AG08396 (cell line): ENCODE measurements around the gene ABHD16A.

ENCODE experiments used
- DNase-seq: peaks from one replicate; pipeline ENCODE4 v3.0.0; 2012; ENCODE audit warnings: low spot score, mixed read lengths

Gene ABHD16A

GRCh38 chr6:31689249-31690110 lies 13.6 kb downstream of the ABHD16A start:
- DNase-seq = no peak

GRCh38 chr6:31687860-31688693 lies 15.0 kb downstream of the ABHD16A start:
- DNase-seq = no peak

- no peak for DNase-seq
Measured at GRCh38 chr6:31687321-31687720, 15.8 kb downstream of the ABHD16A start.

- no peak for DNase-seq
Measured at GRCh38 chr6:31686483-31686882, 16.6 kb downstream of the ABHD16A start.

- no peak for DNase-seq
Measured at GRCh38 chr6:31683591-31683990, 19.5 kb downstream of the ABHD16A start.

GRCh38 chr6:31681135-31681671 lies 21.9 kb downstream of the ABHD16A start:
- DNase-seq = peak; percentile 57

GRCh38 chr6:31680226-31681134 lies 22.6 kb downstream of the ABHD16A start, which contains the start of gene LY6G5C:
Gene LY6G5C, minus strand, starts transcription at chr6:31681067. Its CDS starts 694 bp downstream, at chr6:31680373.
- peak; percentile 90 for DNase-seq

- DNase-seq = no peak
Measured at GRCh38 chr6:31677955-31678354, 25.2 kb downstream of the ABHD16A start.

- no peak for DNase-seq
Measured at GRCh38 chr6:31676904-31677303, 26.2 kb downstream of the ABHD16A start.

- no peak for DNase-seq
Measured at GRCh38 chr6:31676322-31676903, 26.7 kb downstream of the ABHD16A start.

- no peak for DNase-seq
Measured at GRCh38 chr6:31669676-31670075, 33.4 kb downstream of the ABHD16A start, which contains the start of gene LY6G5B. Gene LY6G5B, plus strand, starts transcription at chr6:31669976. Its CDS starts 975 bp downstream, at chr6:31670951.

- no peak for DNase-seq
Measured at GRCh38 chr6:31666337-31666965, 36.7 kb downstream of the ABHD16A start.

GRCh38 chr6:31665501-31666336 lies 37.4 kb downstream of the ABHD16A start, which contains the start of gene CSNK2B:
Gene CSNK2B, plus strand, starts transcription at chr6:31666080. Its CDS starts 752 bp downstream, at chr6:31666832.
- peak; percentile 95 for DNase-seq

- peak; percentile 84 for DNase-seq
Measured at GRCh38 chr6:31664790-31665500, 38.2 kb downstream of the ABHD16A start, which contains the start of gene GPANK1. Gene GPANK1, minus strand, starts transcription at chr6:31664997. Its CDS starts 519 bp downstream, at chr6:31664478.

- DNase-seq = peak; percentile 82
Measured at GRCh38 chr6:31663961-31664789, 38.9 kb downstream of the ABHD16A start.

- DNase-seq = peak; percentile 36
Measured at GRCh38 chr6:31663126-31663960, 39.8 kb downstream of the ABHD16A start.
